Subcutaneous adipose tissue (tissue), 4 donors: ENCODE measurements around the gene GEMIN2. TPM values are rescaled to one million over a fixed set of nuclear protein-coding genes. Genes with fewer than 3 reads are reported as not detected.

Source experiments
- CTCF ChIP-seq: fragments of 450-650 bp; IDR thresholded peaks from one replicate; pipeline ENCODE4 v1.5.1; 2016; ENCODE audit warnings: low read depth, mild to moderate bottlenecking, control low read depth, antibody characterized with exemption, moderate library complexity
- total RNA-seq, 4 donors: library from RNA; depleted of rRNA; stranded (reverse); fragments of >200 nt; gene quantifications; one replicate each; pipeline ENCODE4 v1.1.0, GENCODE V29; 2016

The GEMIN2 gene
- total RNA-seq, 4 donors from 2014 or later, result 13.9 to 20.3 (median 15.7) TPM

GRCh38 chr14:39090548-39091111, 23.5 kb upstream of the GEMIN2 start:
- no peak for TF ChIP-seq CTCF

GRCh38 chr14:39091716-39092115, 22.4 kb upstream of the GEMIN2 start:
- no peak for TF ChIP-seq CTCF

- no peak for TF ChIP-seq CTCF
Observed at GRCh38 chr14:39094515-39094914, 19.6 kb upstream of the GEMIN2 start.

- no peak for TF ChIP-seq CTCF
Observed at GRCh38 chr14:39097159-39097558, 17.0 kb upstream of the GEMIN2 start.

GRCh38 chr14:39099748-39100147, 14.4 kb upstream of the GEMIN2 start:
- TF ChIP-seq CTCF, result no peak

GRCh38 chr14:39102265-39102968, 11.7 kb upstream of the GEMIN2 start:
- TF ChIP-seq CTCF, result no peak

- no peak for TF ChIP-seq CTCF
Observed at GRCh38 chr14:39102969-39103957, 10.9 kb upstream of the GEMIN2 start, which contains the start of gene SEC23A. Gene SEC23A, minus strand, starts transcription at chr14:39103235. Its CDS starts 7,117 bp downstream, at chr14:39096118.
